Stimulated activated naive CD4-positive, alpha-beta T cell (primary cell): ENCODE measurements around the gene EIF5.
A peak's percentile ranks its signal among the peaks of the same experiment; 100 is the strongest.

Source experiments
- DNase-seq, 6 experiments: peaks; one replicate each; lab custom pipeline; 2025; lab: John Stamatoyannopoulos, UW

EIF5 gene

DNA sequence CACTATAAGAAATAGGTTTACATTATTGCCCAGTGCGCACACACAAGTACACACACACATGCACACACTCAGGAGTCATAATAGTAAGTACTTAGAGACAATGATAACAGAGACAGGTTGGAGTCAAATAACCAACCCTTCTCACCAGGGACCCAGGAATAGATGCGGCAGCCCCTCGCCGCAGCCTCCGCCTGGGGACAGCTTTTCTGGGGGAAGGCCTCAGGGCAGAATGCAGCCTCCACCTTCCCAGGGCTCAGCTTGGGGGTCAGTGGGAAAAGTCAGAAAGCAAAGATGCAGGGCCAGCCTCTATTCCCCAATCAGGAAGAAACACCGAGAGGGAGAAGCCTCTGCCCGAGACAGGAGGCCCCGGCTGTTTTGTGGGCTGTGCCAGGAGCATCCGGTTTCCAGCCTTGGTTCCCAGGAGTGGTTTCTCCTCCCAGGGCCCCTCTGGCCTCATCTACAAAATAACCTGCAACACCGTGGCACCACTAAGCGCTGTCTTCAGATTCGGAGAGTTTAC lies 23.4 kb upstream of the EIF5 start:
- DNase-seq: no peak

DNA sequence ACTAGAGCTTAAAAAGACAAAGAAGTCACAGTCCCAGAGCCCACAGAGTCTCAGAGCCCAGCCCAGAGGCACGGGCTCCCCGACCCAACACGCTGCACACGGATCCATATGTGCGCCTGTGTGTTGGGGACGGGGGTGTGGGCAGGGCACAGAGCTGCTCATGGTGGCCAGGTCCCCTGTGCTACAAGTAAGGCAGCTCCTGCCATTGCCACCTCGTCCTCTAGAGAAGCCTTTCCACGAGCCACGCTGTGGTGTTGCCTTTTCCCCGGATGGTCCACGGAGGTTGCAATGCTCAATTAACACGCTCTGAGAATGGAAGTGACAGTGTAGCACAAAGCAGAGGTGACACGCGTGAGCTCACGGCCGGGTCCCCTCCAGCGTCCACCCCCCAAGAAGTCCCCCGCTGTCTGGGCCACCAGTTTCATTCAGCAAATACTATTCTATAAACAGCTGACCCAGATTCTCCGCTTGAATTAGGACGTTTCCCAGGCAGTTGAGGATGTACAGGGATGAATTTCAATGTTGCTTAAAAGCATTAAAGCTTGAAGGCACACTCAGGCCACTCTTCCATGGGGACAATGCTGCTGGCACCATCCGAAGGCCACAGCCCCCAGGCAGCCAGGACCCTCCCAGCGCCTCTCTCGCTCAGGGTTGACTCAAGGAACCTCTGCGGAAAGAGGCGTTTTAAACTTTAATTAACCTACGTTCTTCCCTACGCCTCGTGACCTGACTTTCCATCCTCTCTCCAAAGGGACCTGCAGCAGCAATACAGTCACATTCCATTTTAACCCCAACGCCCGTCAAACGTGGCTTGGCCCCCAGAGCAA lies 22.7 kb upstream of the EIF5 start:
- DNase-seq: no peak

DNA sequence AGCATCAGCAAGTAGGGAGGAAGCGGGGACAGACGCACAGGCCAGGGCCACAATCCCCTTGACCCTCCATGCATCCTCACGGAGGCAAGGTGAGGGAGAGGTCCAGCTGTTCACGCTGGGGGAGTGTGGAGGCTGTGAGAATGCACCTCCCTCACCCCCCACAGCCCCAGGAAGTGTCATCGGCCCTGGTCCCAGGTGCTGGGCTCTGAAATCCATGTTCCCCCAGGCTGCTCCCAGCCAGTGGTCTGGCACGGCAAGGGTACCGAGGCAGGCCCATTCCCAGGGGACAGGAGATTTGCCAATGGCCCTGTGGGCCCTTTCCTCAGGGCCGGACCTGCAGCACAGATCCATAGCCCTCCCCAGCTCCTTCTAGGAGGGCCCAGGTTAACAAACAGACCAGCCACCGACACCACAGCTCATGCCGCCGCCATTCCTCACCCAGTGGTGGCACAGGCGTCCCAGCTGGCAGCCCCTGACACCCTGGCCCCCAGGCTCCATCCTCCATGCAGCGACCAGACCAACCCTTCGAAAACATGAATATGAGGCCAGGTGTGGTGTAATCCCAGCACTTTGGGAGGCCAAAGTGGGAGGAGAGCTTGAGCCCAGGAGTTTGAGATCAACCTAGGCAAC lies 21.9 kb upstream of the EIF5 start:
- no peak for DNase-seq

DNA sequence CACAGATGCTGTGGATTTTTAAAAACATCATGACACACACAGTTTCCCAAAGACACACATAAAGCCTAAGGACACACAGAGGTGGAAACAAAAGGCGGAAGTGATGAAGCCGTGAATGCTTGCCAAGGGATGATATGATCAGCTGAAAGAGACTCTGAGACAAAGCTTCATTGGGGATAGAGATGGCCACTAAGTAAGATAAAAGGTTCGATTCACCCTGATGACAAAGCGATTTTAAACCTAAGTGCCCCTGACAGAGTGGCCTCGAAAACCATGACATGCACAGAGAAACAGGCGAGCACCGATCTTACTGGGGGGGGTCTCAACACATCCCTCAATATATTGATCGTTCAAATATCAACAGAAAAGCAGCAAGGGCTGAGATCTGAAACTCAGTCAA lies 20.3 kb upstream of the EIF5 start:
- DNase-seq: no peak

DNA sequence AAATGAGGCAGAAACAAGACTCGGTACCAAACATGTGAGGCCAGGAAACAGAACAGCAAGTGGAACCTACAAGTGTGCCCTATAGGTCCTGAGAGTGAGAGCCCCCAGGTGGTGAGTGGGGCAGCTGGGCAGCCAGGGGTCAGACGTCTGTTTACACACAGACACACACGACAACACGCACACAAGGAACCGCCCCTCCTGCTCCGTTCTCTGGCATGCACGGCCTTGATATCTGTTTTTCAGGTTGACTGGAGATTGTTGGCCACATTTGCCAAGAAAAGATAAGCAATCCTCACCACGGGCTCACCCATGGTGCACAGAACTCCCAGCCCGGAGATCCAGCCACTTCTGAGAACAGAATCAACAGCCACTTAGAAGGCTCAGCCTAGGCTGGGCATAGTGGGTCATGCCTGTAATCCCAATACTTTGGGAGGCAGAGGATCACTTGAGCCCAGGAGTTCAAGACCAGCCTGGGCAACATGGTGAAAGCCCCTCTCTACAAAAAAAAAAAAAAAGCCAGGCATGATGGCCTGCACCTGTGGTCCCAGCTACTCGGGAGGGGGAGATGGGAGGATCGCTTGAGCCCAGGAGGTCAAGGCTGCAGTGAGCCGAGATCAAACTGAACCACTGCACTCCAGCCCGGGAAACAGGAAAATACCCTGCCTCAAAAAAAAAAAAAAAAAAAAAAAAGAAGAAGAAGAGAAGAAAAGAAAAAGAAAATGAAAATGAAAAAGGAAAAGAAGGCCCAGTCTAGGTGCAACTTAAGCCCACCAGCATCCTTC lies 19.4 kb upstream of the EIF5 start:
- no peak for DNase-seq

DNA sequence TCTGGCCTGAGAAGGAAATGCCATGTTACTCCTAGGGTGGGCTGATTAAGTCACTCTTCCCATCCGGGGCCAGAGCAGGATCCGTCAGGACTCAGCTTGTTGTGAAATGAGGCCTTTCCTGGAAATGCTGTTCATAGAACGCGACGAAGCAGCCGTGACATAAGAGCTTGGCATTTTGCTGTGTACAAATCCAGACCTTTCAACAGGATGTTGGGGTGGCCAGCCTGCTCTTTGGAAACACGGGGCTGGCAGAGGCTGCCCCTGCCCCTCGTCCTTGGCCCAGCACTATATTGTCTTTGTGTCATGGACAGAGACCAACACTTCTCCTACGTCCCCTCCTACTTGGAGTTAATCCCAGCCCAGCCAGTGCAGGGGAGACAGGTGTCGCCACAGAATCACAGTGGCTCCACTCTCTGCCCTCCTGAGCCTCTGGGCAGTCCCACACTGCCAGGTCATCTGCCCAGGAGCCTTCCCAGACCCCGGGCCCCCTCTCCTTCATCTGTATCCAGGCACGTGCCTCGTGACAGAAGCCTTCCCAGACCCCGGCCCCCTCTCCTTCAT lies 18.6 kb upstream of the EIF5 start:
- no peak for DNase-seq

DNA sequence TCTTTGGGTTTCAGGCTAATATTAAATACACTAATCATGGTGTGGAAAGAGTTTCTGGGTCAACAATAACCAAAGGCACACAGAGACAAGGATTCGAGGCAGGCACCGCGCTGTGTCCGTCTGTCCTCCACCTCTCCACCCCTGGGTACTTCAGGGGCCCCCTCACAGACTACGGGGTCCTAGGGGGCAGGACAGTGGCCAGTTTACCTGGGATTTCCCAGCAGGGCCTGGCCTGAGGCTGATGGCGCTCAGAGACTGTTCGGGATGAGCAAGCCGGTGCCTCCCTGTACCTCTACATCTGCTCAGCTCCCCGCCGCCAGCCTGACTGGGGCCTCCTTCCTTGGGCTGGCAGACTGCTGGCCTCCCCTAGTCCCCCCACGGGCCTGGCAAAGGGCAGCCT lies 18.1 kb upstream of the EIF5 start:
- DNase-seq: no peak

DNA sequence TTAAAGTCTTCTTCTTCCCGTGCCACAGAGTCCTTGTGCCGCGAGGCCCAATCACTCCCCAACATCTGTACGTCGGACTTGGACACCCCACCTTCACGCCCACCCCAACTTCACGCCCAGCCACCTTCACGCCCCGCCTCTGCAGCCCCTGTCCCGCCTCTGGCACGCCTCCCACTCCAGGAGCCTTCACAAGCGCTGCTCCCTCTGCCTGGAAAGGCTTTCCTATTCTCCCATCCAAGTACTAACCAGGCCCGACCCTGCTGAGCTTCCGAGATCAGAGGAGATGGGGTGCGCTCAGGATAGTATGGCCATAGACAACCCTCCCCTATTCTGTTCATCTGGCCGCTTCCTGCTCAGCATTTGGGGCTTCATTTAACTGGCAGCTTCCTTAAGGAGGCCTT lies 17.3 kb upstream of the EIF5 start:
- no peak for DNase-seq

DNA sequence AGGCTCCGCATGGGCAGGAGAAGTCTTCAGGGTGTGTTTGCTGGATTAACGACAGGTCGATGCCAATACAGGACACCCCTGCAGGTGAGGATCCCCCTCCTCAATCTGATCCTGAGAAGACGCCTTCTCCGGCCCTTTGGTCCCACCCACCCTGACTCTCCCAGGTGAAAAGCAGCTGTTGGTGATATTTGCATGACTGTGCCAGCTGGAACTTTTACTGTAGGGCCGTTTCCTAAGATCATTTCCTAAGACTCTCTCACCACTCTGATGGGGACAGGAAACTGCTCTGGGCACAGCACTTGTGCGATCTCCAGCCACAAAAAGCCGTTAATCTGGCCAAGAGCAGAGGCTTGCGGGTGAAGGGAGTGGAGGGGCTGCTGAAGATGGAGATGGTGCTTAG lies 16.8 kb upstream of the EIF5 start:
- DNase-seq: no peak

DNA sequence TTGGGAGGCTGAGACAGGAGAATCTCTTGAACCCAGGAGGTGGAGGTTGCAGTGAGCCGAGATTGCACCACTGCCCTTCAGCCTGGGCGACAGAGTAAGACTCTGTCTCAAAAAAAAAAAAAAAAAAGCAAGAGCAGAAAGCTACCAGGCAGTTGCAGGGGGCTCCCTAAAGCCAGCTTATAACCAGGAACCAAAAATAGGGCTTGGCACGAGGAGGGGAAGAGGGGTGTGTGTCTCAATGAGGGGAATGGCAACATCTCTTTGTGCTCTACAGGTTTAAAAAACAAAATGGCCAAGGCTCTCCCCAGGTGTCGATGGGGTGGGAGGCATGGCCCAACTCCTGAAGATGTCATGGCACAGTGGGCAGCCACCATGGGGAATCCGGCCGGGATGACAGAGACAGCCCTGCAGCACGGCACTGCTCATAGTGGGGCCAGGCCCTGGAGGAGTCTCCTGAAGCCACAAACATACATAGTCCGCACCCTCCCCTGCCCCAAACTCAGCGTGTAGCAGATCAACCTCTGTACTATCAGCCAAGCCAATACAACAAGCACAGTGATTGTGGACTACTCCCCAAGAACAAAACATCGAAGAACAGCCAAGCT lies 16.0 kb upstream of the EIF5 start:
- no peak for DNase-seq

DNA sequence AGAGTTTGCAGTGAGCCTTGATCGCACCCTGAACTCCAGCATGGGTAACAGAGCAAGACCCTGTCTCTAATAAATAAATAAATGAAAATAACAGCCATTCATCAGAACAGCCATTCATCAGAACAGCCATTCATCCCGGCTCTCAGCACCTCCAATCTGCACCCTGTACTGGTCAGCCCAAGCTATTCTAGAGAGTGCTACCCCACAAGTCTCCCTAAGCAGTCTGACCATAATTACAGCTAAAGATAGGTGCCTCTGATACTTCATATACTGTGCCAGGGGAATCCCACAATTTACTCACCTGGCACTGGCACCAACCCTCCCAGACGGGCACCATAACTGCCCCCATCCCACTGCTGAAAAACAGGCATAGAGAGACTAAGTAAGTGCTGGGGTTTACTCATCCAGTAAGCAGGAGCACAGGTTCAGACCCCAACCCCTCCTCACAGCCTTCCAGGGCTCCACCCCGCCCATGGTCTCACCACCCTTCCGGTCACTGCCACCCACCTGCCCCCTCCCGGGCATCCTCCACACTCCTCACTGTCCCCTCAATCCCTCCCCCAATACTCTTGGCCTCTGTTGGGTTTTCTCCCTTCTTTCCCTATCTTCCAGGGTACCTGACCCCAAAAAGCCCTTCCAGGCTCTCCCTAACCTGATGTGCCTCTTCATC lies 15.2 kb upstream of the EIF5 start:
- DNase-seq: no peak

DNA sequence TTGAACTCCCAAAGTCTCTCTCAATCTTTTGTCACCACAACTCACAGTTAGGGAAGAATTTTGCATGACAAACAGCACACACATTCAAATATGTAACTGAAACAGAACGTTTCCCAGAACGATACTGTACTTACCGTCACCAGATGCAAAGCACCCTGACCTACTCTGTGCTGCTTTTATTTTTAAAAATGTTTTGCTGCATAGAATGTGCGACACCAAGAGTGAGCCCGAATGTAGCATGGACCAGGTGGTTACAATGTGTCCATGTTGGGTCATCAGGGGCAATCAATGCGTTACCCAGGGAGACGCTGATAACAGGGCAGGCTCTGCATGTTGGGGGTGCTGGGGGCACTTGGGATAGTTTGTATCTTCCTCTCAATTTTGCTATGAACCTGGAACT lies 14.6 kb upstream of the EIF5 start:
- no peak for DNase-seq

DNA sequence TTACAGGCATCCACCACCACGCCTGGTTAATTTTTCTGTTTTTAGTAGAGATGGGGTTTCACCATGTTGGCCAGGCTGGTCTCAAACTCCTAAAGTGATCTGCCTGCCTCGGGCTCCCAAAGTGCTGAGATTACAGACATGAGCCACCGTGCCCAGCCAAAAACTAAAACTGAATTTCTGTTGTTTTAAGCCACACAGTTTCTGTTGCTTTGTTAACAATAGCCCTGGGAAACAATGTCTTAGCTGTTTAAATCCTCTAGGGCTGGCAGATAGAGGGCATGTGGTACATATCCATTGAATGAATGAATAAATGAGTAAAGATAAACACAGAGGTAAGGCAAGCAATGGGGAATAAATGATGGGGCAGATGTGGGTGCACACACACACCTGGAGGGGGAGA lies 8.0 kb upstream of the EIF5 start:
- DNase-seq: no peak

DNA sequence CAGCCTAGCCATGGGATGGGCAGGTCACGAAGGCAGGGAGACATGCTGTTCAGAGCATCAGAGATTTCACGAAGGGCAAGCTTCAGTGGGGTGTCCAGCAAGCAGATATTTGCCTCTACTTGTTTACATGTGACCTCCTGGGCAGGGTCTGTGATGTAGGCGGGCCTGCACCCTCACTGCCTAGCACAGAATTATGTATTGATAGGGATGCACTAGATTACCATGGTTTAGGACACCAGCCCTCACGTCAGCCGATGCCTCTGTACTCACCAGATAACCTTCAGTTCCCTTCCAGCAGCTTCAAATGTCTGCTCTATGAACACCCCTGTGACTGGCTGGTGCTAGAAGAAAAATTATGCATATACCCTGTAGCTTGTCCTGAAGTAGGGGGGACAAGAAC lies 5.1 kb upstream of the EIF5 start:
- DNase-seq: no peak

DNA sequence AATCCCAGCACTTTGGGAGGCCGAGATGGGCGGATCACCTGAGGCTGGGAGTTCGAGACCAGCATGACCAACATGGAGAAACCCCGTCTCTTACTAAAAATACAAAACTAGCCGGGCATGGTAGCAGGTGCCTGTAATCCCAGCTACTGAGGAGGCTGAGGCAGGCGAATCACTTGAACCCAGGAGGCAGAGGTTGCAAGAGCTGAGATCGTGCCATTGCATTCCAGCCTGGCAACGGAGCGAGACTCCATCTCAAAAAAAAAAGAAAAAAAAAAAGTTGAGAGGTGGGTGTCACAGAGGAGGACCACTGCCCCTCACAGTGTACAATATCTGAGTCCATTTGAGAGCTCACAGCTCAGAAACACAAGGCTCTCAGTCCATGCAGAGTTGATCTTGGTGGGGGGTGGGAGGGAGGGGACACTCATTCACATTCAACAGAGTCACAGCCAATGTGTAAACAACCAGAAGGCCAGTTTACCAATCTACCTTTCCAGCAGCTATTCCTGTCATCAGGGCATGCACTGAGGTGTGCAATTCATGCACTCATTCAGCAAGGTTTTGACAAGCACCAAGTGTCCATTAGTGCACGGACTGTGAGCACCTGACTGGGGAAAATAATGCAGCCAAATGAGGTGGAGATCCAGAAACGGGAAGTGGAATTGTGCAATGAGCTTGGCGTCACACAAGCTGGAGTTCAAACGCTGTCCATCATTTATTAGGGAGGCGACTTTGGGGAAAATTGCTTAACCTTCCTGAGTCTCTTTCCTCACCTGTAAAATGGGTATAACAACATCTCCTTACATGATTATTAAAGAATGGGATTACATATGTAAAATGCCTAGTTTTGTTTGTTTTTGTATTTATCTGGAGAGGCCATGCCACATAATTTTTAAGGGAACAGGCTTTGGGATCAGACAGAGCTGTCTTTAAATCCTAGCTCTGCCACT lies 4.4 kb upstream of the EIF5 start:
- DNase-seq: no peak

DNA sequence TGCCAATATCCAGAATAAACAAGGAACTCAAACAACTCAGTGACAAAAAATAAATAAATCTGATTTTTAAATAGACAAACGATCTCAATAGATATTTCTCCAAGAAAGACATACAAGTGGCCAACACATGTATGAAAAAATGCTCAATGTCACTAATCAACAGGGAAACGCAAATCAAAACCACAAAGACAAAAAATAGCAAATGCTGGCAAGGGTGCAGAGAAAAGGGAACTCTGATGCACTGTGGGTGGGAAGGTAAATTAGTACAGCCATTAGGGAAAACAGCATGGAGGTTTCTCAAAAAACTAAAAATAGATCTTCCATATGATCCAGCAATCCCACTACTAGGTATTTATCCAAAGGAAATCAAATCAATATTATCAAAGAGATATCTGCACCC lies 3.5 kb upstream of the EIF5 start:
- no peak for DNase-seq

DNA sequence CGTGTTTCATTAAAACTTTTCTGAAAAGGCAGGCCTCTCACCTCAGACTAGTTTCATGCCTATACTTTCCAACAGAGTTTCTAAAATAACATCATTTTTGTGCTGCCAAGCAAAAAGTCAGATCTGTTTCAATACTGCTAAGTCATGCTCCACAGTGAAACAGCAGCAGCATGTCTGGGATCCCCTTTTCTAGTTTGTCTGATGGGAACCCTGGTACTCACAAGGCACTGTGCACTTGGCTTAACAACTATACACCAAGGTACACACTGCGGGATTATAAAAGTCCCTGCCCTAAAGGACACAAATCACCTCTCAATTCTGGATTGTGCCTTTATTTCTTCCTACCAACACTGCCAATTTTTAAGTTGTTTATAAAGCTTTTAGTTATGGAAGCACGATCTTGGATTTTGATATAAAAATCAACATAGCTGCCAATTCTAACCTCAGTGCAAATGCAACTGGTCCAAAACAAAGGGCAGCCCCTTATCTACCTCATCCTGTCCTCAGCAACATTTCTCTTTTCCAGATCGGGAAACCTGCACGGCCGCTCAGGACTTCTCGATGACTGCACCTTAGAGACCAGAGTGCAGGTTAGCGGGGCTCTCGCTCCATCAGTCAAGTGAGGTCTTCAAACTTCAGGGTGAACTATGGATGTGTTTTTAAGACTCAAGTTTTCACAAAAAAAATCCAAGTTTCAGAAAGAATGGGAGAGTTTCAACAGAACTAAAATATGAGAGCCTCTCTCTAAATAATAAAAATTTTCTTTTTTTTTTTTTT lies 1.7 kb upstream of the EIF5 start:
- DNase-seq: no peak

DNA sequence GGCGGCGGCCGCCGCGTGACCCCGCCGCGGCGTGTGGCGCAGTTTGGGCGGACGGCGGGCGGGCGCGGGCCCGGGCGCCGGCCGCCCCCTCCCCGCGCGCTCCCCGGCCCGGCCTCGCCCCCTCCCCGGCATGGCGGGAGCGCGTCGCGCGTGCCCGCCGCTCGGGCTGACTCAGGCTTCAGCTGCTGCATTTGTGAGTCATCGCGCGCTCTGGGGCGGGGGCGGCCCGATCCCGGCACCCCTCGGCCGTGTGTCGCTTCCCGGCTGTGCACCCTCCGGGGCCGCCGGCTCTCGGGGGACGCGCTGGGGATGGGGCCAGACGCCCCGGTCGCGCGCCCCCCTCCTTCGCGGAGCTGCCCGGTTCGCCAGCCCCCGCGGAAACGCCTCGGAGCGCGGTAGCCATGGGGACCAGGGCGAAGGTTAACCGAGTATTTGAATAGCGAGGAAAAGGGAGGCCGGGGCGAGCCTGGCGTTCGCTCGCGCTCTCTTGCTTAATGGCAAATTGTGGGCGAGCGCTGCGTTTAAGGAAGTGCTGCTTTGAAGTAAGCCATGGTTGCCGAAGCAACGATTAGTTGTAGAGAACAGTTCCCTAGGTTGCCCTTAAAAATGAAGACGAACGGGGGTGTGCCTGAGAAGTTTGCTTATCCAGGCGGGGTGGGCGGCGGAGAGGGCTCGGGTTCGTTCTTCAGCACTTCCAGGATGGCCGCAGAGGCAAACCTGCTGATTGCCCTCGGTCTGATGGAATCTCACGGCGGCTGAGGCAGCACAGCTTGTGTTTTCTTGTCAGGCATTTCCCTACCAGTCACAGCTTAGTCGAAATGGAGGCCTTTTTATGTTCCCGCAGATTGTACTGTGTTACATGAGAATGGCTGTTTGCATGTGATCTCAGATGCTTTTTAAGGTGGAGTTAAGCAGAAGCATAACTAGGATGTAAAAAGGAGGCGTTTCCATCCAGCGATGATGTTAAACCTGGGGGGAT lies 896 bp downstream of the EIF5 start:
- DNase-seq: peak; percentile 52 to 77 (median 60)
